HG02970 (cell line): ENCODE measurements around the gene IMMP2L.

Source experiments
- ATAC-seq: cut with Tn5 transposase; IDR thresholded peaks from one replicate; pipeline ENCODE4 v1.9.1; 2021; ENCODE audit warnings: mild to moderate bottlenecking, moderate library complexity, moderate number of reproducible peaks; ENCODE audit not compliant: unreplicated experiment, low FRiP score

The IMMP2L gene

DNA sequence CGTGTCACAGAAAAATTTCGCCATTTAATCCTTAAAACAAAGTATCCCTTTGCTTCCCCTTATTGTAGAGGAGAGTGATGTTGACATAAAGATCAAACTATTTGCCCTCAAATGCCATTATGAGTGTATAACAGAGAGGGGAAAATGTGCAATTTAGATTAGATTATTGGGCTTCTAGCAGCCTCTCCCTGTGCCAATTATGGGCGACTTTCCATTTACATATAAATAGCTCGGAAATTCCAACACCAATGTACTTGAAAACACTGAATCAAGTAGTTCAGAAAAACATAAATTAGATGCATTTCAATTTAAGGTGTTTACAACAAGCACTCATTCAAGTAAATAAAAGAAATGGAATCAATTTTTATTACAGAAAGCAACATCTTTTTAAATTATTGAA is 535.9 kb downstream of the IMMP2L start:
- no peak for ATAC-seq

DNA sequence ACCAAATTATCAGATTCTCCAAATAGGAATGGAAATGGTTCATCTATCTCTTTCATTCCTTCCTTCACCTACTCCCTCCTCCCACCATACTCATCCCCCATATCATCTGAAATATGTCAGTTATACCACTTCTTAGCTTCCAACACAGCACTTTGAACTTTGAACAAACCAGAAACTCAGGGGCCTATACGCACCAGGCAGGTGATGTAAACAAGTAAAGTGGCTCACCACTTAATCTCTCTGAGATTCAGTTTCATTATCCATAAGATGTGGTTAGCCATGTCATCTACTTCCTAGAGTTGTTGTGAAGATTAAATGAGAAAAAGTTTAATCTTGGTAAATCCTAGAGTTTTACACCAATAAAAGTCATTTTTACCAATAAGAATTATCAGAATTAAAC is 537.3 kb downstream of the IMMP2L start:
- no peak for ATAC-seq

DNA sequence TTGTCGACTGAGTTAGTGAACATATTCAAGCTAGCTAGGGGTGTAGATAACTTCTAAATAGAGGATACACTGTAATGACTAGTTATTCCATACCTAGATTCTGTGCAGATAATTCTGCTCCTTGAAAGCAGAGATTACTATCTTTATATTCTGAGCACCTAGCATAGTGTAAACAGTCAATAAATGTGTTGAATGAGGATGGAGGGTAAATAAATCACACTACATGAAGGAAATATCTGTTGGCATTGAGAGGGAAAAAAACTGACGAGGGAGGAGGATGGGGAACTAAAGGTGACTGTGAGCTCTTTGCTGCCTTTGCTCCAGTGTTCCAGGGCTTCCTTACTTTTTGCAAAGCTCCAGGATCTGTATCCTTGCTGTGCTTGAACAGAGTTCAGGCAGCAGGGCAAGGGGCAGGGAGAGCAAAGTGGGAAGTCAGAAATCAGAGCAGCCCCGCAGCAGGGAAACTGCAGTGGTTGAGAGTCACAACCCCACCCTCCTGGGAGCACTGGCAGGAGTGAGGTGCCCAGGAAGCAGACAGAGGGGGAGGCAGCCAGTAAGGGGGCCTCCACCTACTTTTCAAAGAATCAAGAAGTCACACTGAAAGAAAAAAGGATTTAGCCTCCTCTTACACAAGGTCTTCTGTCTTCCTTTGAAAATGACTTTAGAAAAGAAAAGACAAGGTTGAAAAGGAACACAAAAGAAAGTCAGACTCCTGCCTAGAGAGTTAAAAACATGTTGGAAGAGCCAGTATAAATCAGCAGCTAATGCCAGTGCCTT is 543.1 kb downstream of the IMMP2L start:
- ATAC-seq, result no peak

DNA sequence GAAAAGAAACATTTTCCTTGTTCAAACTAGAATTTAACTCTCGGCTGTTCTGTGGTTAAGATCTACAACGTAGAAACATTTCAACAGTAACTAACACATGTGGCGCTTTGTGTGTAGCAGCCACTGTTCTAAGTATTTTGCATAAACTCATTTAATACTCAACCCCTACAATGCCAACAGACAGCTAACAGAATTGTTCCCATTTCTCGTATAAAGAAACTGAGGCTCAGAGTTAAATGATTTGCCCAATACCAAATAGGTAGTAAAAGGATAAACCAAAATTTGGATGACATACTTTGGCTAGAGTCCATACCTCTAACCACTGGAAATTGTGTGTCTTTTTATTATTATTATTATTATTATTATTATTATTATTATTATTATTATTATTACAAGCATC is 543.8 kb downstream of the IMMP2L start:
- ATAC-seq, result no peak

DNA sequence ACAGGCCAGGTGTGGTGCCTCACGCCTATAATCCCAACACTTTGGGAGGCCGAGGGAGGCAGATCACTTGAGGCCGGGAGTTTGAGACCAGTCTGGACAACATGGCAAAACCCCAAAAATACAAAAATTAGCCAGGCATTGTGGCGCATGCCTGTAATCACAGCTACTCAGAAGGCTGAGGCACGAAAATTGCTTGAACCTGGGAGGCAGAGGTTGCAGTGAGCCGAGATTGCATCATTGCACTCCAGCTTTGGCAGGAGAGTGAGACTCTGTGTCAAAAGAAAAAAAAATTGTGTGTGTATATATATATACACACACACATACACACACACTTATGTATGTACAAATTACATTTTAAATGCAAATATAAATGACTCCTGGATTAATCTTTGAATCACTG is 548.2 kb downstream of the IMMP2L start:
- no peak for ATAC-seq

DNA sequence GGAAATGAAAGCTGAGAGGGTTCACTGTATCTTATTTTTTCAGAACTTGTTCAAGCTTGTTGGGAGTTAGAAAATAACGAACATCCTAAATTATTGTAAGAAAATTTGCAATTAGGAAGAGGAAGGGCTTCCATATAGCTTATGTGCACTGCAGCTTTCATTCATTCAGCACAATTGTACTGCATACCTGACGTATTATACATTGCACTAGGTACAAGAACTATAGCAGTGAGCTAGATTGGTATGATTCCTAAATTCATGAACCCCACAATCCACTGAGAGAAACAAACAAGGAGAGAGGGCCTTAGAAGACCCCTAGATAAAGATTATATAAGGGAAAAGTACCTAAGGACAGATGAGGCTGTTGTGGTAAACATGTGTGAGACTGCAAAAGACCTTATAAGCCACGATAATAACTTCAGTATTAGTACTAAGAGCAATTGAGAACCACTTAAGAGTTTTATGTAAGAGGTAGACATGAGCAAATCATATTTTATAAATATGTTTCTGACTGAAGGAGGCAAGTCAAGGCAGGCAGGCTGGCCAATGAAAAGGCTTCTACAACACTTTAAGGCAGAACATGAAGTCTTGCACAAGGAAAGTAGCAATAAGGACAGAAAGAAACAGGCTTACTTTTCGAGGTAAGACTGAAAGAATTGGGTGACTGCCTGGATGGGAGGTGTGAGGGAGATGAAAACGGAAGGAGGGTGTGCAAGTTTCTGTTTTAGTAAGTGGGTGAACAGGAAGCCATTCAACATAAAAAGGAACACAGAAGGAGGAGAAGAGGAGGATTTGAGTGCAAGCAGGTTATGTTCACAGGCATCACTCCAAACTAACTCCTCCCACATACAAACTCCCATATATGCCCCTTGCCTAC is 549.3 kb downstream of the IMMP2L start:
- ATAC-seq, result peak; percentile 94

DNA sequence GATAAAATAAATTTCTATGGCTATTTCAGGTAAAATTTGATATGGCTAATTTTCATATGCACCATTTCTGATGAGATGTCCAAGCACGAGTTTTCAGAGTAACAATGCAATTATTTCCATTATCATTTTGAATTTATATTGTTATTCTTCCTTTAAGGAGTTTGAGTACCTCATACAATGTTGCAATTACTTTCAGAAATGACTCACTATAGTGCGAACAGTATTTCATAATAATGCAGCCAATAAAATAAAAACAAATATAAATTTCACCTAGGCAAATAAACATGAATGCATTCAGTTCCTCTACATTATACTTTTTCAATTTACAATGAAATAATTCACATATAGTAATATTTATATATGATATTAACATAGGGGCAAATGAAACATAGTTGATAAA is 550.1 kb downstream of the IMMP2L start:
- ATAC-seq, result no peak

DNA sequence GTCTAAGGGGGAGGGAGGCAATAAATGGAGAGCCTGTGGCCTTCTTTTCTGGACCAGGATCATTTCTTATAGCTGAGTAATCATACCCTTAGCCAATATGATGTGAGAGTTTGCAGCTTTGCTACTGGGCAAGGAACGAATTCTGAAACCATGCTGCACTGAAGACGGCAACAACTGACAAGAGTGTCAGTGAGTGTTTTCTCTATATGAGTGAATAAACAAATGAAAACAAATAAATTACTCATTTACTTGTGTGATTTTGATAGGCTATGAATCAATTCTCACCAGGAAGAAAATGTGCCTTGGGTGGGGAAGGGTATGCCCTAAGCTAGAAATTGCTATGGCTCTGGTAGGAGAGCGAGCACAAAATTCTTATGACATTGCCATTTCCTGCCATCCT is 550.8 kb downstream of the IMMP2L start:
- ATAC-seq, result no peak

DNA sequence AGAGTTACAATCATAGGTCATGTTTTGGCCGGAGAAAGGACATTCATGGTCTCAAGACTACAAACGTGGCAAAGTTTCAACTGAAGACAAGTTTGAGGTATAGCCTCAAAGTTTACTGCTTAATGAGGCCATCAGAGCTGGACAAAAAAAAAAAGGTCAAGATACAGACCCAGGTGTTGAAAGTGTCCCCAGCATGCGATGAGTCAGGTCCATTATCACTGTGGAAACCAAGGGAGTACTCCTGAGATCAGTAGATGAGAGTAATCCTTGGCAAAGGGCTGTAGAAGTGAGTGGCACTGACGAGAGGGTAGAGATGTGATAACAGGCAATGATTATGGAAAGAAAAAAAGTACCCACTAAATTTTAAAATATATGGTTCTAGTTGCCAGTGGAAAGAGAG is 551.5 kb downstream of the IMMP2L start:
- ATAC-seq, result no peak

DNA sequence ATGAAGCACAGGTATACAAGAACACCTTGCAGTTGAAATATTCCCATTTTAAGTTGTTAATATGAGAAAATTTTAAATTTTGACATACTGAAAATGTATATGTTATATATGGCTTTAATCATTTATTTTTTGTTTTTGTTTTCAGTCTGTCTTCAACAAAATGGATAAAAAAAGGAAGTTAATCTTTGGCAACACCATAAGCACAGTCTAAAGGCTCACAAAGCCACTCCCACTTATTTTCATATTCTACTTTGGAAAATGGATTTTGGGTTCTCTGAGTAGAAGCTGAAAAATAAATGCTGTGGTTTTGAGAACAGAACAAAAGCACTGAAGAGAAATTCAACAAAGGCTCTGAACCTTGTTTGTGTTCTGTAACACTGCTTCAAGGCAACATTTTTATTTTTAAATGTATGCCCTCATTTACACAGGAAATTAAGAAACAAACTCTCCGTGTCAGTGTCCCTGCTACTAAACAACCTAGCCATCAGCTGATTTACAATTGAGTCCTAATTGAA is 552.7 kb downstream of the IMMP2L start:
- ATAC-seq, result no peak

DNA sequence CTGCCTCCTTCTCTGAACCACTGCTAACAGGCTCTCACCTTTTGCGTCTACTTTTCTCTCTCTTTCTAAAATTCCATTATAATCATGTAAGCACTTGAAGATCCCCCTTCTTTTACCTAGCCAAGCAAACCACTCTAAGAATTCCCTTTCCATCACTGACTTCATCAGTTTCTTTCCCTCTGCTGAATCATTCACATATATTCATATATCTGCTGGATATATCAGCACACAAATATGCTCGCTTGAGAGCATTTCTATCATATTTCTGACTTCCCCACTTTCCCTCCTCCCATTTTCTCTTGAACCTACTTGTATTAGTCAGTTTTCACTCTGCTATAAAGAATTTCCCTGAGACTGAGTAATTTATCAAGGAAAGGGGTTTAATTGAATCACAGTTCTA is 555.6 kb downstream of the IMMP2L start:
- ATAC-seq, result no peak

DNA sequence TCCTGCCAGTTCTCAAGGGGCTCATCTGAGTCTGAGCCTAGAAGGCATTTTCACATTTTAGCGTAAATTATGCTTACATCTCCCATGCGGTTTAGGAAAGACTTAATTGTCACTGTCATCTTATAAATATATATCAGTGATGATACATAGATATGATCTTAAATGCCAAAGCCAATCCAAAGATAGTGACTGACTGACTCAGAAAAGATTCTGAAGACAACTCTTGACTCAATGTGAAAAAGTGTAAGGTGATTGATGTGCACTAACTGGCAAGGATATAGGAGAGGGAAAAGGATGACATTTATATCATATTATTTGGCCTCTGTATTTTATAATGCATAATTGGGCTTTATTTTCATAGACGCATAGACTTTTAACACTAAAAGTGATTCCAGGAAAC is 556.3 kb downstream of the IMMP2L start:
- ATAC-seq, result no peak

DNA sequence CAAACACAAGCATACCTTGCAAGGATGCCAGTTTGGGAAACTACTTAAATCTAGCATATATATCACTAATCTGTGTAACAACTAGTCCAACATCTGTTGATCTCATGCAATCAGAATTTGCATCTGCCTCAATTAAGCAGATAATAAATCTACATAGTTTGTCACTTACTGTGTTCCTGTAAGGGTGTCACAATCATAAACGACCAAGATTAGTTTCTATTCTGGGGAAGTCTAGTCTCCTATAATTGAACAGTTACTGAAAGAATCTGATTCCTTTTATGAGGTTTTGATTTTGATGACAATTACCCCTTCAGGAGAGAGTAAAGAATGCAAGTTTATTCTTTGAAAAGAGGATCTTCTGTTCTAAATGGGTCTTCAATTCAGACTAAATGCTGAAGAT is 556.8 kb downstream of the IMMP2L start:
- no peak for ATAC-seq

DNA sequence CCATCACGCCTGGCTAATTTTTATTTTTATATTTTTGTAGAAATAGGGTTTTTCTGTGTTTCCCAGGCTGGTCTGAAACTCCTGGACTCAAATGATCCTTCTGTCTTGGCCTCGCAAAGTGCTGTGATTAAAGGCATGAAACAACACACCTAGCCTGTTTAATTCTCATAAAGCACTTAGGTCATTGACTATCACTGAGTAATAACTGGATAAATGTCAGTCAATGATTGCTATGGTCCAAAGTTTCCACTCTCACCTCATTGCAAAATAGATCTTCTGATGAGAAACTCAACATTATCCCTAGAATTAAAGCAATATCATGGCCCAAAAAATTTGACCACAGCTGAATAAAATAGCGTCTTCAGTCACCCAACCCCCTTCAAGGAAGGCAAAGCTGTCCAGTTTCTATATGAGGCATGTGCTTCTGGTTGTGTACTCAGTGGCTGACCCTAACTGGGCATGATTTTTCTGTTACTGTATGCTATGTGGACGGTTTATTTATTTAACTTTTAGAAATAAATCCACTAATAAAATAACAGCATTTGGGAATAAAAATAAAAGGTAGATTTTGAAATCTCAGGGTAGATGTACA is 557.9 kb downstream of the IMMP2L start:
- ATAC-seq, result no peak

DNA sequence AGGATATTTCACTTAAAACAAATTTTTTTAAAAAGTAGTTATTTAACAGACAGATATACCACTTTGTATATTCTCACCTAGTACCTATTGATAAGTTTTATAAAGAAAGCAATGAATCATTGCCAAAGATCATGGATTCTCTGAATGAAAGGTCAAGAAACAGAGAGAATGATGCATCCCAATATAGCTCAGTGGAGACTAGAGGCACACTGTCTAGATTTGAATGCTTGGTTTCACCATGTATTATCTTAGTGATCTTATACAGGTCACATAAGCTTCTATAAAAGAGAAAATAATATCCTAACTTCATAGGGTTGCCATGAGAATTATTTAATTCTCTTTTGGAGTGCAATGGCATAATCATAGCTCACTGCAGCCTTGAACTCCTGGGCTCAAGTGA is 558.4 kb downstream of the IMMP2L start:
- no peak for ATAC-seq

DNA sequence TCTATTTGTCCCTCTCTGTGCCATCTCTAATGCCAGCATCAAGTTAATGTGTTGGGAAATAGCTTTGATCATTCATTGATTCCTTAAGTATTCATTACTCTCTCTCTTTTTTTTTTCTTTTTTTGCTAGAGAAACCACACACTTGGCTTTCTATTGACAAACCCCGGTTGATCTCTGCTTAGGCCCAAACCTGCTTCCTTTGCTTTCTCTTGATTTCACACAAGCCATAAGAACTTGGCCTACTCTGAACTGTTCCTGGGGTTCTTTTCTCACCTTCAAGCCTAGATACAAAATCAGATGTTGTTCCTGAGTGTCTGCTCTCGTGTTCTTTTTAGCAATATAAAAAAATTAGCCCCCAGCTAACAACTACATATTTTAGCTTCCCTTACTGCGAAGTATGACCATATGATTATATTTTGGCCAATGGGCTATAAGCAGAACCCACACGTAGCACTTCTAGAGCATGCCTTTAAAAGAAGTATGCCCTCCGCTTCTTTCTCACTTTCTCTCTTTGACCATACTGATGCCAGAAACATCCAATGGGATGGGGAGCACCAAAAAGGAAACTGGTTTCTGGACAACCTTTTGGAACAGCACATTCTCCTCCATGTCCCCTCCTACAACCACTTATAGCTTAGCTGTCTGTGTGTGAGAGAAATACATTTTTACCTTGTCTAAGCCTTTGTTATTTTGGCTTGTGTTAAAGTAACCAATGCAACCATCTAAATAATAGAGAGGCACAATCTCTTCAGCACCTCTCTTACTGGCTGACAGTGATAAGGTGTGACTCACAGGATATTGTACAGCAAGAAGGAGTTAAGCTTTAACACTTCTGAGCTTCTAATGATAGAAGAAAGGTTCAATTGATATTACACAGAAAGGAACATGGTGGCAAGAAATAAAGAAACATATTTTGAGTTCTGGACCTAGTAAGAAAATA is 568.0 kb downstream of the IMMP2L start:
- no peak for ATAC-seq

DNA sequence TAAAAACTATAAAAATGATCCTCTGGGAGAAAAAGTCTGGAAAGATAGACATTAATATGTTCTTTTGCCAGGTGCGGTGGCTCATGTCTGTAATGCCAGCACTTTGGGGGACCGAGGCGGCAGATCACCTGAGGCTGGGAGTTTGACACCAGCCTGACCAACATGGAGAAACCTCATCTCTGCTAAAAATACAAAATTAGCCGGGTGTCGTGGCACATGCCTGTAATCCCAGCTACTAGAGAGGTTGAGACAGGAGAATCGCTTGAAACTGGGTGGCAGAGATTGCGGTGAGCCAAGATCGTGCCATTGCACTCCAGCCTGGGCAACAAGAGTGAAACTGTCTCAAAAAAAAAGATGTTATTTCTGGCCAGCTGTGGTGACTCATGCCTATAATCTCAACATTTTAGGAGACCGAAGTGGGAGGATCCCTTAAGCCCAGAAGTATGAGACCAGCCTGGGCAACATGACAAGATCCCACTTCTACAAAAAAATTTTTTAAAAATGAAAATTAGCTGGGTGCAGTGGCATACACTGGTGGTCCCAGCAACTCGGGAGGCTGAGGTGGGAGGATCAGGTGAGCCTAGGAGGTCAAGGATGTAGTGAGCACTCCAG is 573.3 kb downstream of the IMMP2L start:
- no peak for ATAC-seq

DNA sequence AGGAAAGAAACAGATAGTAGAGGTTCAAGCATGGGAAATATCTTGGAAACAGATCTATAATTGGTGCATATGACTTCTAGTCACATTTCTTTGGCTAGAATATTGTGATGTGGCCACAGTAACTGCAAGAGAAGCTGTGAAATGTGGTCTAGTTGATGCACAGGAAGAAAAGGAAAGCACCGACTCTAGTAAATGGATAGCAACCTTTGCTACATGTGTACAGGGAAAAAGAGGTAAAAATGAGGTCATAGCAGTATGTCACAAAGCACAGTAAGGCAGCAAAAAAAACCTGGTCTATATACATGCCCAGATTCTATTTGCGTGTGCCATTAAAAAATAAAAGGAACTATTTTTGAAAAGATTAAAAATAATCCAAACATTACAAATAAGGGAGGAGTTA is 573.9 kb downstream of the IMMP2L start:
- ATAC-seq, result no peak

DNA sequence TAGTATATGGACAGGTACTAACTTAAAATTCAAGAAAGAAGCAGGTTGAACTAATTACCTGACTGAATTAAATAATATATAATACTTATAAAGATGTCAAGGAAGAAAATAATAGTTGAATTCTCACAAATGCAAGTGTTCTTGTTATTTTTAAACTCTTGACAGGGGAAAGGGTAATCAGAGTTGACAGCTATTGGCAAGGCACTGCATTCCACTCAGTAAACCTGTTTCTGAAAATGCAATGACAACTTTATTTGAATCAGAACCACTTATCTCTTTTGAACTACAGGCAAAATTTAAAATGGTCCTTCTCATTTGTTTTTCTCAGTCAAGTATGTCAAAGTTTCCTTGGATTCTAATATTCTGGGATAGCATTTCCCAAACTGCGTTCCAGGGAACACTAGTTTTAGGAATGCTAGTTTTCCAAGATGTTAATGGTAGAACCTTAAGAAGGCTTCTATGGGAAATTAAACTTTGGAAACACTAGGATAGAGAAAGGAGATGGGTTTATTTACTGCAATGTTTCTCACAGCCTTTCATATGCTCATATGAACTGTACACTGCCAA is 575.1 kb downstream of the IMMP2L start:
- no peak for ATAC-seq
